Stomach (tissue), 9 donors: Measurements from ENCODE around the gene TMEM47. TPM values are rescaled to one million over a fixed set of nuclear protein-coding genes. Genes with fewer than 3 reads are reported as not detected.

Source experiments
- DNase-seq, 2 donors: peaks; one replicate each; pipeline versions ENCODE4 v3.0.0 to v3.0.0-alpha.2; 2013 to 2019
- H3K27ac ChIP-seq, 5 donors: fragments of 200-600 bp in 4 of 5; sonication (generic) in 4 of 5; one replicate each; pipeline ENCODE4 v1.5.1; 2013 to 2019; ENCODE audit warnings: mild to moderate bottlenecking in 1 of 5, moderate library complexity in 1 of 5
- H3K27me3 ChIP-seq, 3 donors: fragments of 200-600 bp; sonication (generic); one replicate each; pipeline ENCODE4 v1.5.1; 2017 to 2019; ENCODE audit warnings: mixed run types in 1 of 3
- H3K36me3 ChIP-seq, 4 donors: fragments of 200-600 bp; sonication (generic); 1 replicate in 3 of 4; 2 replicates in 1 of 4; pipeline ENCODE4 v1.5.1; 2016 to 2019
- H3K4me1 ChIP-seq, 4 donors: fragments of 200-600 bp; sonication (generic); one replicate each; pipeline ENCODE4 v1.5.1; 2016 to 2019
- H3K4me3 ChIP-seq, 4 donors: fragments of 200-600 bp; sonication (generic) in 3 of 4; one replicate each; pipeline ENCODE4 v1.5.1; 2016 to 2019; ENCODE audit warnings: mild to moderate bottlenecking in 1 of 4
- H3K9me3 ChIP-seq, 4 donors: fragments of 200-600 bp; sonication (generic); one replicate each; pipeline ENCODE4 v1.5.1; 2016 to 2019
- CTCF ChIP-seq, 7 experiments: fragments of 450-650 bp in 4 of 7; fragments of 200-600 bp in 3 of 7; sonication (generic) in 3 of 7; IDR thresholded peaks; one replicate each; pipeline ENCODE4 v1.5.1; 2016 to 2019; ENCODE audit warnings: antibody characterized with exemption in 7 of 7, control low read depth in 2 of 7, mild to moderate bottlenecking in 1 of 7
- EP300 ChIP-seq: sonication (generic); formaldehyde crosslinking; IDR thresholded peaks from one replicate; pipeline ENCODE4 v1.6.1; 2017; ENCODE audit warnings: antibody characterized with exemption
- POLR2A ChIP-seq, 4 donors: fragments of 450-650 bp; IDR thresholded peaks; one replicate each; pipeline ENCODE4 v1.6.1; 2016; ENCODE audit warnings: antibody characterized with exemption in 4 of 4, control low read depth in 2 of 4, mild to moderate bottlenecking in 1 of 4, moderate library complexity in 1 of 4
- POLR2AphosphoS5 ChIP-seq, 3 donors: sonication (generic); formaldehyde crosslinking; IDR thresholded peaks; one replicate each; pipeline ENCODE4 v1.6.1; 2016; ENCODE audit warnings: antibody characterized with exemption in 3 of 3
- WGBS, 5 donors: extraction: QIAGEN DNeasy Blood & Tissue Kit in 3 of 5; methylation state at CpG; one replicate each; pipeline versions ENCODE4 v1.1.5 to v1.1.7; 2013 to 2018; 5-methylcytosine and 5-hydroxymethylcytosine counted together
- intact Hi-C: fragments of 100-400 bp; cut with DNase I; formaldehyde crosslinking; loops from one replicate; pipeline ENCODE4 v1.15.1; 2023; ENCODE audit warnings: low total_unique reads
- polyA plus RNA-seq, 3 donors: library from polyadenylated mRNA; stranded (reverse); fragments of 200-250 nt; gene quantifications; one replicate each; pipeline ENCODE4 v1.2.3, GENCODE V29; 2013
- total RNA-seq, 5 donors: library from RNA; depleted of rRNA; stranded (reverse); fragments of >200 nt; gene quantifications; one replicate each; pipeline versions ENCODE4 v1.1.0 to v1.2.3, GENCODE V29; 2014 to 2016
- donor health status: healthy with polysubstance abuse.
- donor health status: Bipolar disorder and iron deficiency.
- donor health status: healthy.

Gene TMEM47
- total and polyA plus RNA-seq, 8 donors = 5.2 to 49.2 (median 10.9) TPM

GRCh38 chrX:34654696-34655490 lies 2.2 kb downstream of the TMEM47 start:
- TF ChIP-seq POLR2AphosphoS5 (IDR thresholded peaks at IDR 0.05) (no peak), CTCF (IDR thresholded peaks at IDR 0.05) (no peak), POLR2A (IDR thresholded peaks at IDR 0.05) (no peak), EP300 (no peak)
- Histone ChIP-seq H3K4me3 (peak overlapping the region; percentile 55 to 59 (median 57)), H3K27me3 (peaks cover 0 to 8% (median 5%) of the 10 kb centered on the region in 3 donors), H3K27ac (peak overlapping the region in 4 of 5 donors; percentile 20 to 86 (median 82)), H3K4me1 (no peaks in the 10 kb centered on the region), H3K36me3 (no peaks in the 10 kb centered on the region), H3K9me3 (no peaks in the 10 kb centered on the region)
- 13 to 31% (median 26%) methylated on average over 9 of the region's 9 CpGs for WGBS, 5 donors
- DNase-seq = peak in 1 of 2 donors; percentile 12
- intact Hi-C loops = no loop called here

- no peak for TF ChIP-seq POLR2A (IDR thresholded peaks at IDR 0.05)
- TF ChIP-seq EP300 = no peak
- no peak for TF ChIP-seq CTCF (IDR thresholded peaks at IDR 0.05)
- no peak for TF ChIP-seq POLR2AphosphoS5 (IDR thresholded peaks at IDR 0.05)
Measured at GRCh38 chrX:34653811-34654210, 3.3 kb downstream of the TMEM47 start.

GRCh38 chrX:34642849-34643248 lies 14.2 kb downstream of the TMEM47 start:
- H3K4me1 ChIP-seq = peaks cover 0 to 5% (median 2%) of the 10 kb centered on the region in 4 donors
- H3K27me3 ChIP-seq = no peaks in the 10 kb centered on the region
- H3K36me3 ChIP-seq = no peaks in the 10 kb centered on the region
- intact Hi-C loops = no loop called here
- WGBS, 5 donors = 50 to 66% (median 56%) methylated on average over 2 of the region's 2 CpGs
- TF ChIP-seq CTCF (IDR thresholded peaks at IDR 0.05) (no peak), POLR2AphosphoS5 (IDR thresholded peaks at IDR 0.05) (no peak)
- H3K9me3 ChIP-seq = no peaks in the 10 kb centered on the region
- no peak overlapping the region for H3K4me3 ChIP-seq
- no peak for DNase-seq
- H3K27ac ChIP-seq = no peak overlapping the region

More at GRCh38 chrX:34653811-34654210, 3.3 kb downstream of the TMEM47 start:
- intact Hi-C loops = no loop called here
- DNase-seq = no peak
- peak overlapping the region in 4 of 5 donors; percentile 12 to 85 (median 30) for H3K27ac ChIP-seq
- no peaks in the 10 kb centered on the region for H3K9me3 ChIP-seq
- H3K27me3 ChIP-seq = peaks cover 0 to 8% (median 5%) of the 10 kb centered on the region in 3 donors
- WGBS, 5 donors = 42 to 83% (median 74%) methylated on average over 6 of the region's 6 CpGs
- no peaks in the 10 kb centered on the region for H3K36me3 ChIP-seq
- H3K4me1 ChIP-seq = no peaks in the 10 kb centered on the region
- H3K4me3 ChIP-seq = peak overlapping the region; percentile 55 to 59 (median 57)

- Histone ChIP-seq H3K9me3 (no peaks in the 10 kb centered on the region), H3K27ac (no peak overlapping the region), H3K4me1 (peaks cover 0 to 5% (median 0%) of the 10 kb centered on the region in 4 donors), H3K27me3 (no peaks in the 10 kb centered on the region), H3K4me3 (no peak overlapping the region), H3K36me3 (no peaks in the 10 kb centered on the region)
- WGBS, 5 donors = 33 to 58% (median 50%) methylated on average over 1 of the region's 1 CpG
- intact Hi-C loops = no loop called here
- TF ChIP-seq POLR2A (IDR thresholded peaks at IDR 0.05) (no peak), CTCF (IDR thresholded peaks at IDR 0.05) (peak in 4 of 7 experiments; percentile 19 to 40 (median 28))
- peak in 1 of 2 donors; percentile 66 for DNase-seq
Measured at GRCh38 chrX:34638116-34638515, 19.0 kb downstream of the TMEM47 start.
